Putamen (tissue), 1 donor: ENCODE results near the gene HOXB4.

Experiments used
- DNase-seq: peaks from one replicate; pipeline ENCODE4 v3.0.0-alpha.2; 2016; ENCODE audit warnings: low spot score

The HOXB4 gene

GRCh38 chr17:48528936-48529682, 49.0 kb downstream of the HOXB4 start:
- no peak for DNase-seq

- DNase-seq = no peak
Measured at GRCh38 chr17:48528153-48528935, 49.8 kb downstream of the HOXB4 start.

DNA sequence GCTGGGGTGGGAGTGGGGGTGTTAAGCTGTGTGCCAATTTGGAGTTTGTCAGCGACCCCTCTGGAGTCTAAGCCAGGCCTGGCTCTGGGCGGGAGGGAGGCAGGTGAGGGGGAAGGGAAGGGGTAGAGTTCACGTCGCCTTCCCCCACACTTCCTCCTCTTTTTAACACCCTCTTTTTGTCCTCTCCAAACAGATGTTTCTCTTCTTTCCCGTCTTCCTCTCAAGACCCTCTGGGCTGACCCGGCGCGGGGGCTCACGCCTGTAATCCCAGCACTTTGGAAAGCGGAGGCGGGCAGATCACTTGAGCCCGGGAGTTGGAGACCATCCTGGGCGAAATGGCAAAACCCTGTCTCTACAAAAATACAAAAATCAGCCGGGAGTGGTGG, 50.6 kb downstream of the HOXB4 start:
- no peak for DNase-seq

DNA sequence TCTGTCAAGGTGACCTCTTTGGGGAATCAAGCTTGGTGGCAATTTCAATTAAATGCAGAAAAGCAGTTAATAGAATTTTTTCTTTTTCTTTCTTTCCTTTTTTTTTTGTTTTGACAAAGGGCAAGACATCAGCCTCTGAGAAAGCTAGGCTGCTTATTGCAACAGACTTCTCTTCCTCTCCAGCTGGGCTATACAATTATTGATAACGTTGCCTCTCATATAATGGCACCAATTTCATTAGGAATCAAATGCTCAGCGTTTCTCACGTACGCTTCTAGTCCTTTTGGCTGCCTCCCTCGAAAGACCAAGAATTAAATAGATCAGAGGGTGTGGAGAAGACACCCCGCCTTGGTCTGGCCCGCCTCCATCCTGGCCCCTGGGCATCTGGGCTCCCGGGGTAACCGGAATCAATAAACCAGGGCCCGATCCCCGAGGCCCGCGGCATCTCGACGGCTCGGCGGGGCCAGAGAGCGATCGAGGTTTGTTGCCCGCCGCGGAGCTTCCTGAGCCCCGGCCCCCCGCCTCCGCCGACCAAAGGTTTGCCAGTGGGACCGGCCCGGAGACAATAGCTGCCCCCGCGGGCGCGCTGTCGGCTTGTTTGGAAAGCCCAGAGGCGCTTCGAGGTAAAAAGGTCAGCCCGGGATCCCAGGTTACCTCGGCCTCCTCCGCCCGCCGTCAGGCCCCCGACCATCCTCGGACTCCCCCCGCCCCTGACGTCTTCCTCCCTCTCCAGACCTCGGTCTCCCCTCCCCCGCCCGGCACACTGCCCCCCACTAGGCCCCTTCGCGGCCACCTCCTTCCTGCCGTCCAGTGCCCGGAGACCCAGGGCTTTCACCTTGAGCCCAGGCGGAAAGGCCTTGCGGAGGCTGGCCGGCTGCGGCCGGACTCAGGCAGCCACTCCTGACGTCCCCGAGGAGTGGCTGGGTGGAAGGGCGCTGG, 51.3 kb downstream of the HOXB4 start:
- no peak for DNase-seq
